Measurements from ENCODE around the gene PPP4C. TPM values are rescaled to one million over a fixed set of nuclear protein-coding genes. Genes with fewer than 3 reads are reported as not detected.

PPP4C gene
- total and polyA plus RNA-seq, 2 of the 8 experiments (the other 6 are each of a cell fraction or from before 2014, with no cell fraction given) = 148 to 298 TPM

DNA sequence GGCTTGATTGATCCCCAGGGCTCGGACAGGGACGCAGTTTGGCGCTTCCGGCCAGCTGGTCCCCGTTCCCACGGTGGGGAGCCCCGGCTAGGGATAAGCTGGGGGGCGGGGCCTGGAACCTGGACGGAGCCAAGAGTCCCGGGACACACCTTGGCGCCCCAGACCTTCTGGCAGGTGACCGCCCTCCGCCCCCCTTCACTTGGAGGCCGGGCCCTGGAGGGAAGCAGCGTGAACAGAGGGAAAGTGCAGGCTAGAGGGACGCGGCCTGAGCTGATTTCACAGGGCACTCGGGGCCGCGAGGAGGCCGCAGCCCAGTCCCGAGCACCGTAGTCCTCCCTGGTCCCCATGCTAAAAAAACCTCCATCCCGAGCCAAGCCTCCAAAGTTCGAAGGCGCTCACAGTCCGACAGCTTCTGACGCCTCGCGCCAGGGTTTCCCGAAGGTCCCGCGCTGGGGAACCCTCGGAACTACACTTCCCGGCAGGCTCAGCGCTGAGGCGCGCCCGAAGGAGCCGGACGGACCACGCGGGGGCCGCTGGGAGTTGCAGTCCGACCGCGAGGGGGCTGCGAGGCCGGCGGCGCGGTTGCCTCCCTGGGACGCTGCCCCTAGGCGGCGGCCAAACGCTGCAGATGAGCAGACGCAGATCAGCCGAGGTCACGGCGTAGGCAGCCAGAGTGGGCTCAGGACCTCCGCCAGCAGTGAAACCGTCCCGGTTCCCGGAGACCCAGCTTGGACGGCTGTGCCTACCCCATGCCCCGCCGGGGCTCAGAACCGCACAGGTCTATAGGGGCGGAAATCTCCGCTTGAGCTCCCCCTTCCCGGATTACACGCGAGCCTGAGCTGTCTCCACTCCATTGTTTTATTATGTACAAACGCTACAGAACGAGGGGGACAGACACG is 15.9 kb downstream of the PPP4C start, which contains the start of gene TBX6 (continued):
- no peak for TF ChIP-seq CTBP2 (IDR thresholded peaks at IDR 0.05; ENCODE audit: borderline replicate concordance, insufficient read depth, insufficient read length, low read length)
- no peak for TF ChIP-seq SP4 (IDR thresholded peaks at IDR 0.05; ENCODE audit: low read length)
- TF ChIP-seq HDAC6 (IDR thresholded peaks at IDR 0.05; ENCODE audit: low read depth, low read length) = no peak
- TF ChIP-seq, protein P1, sequence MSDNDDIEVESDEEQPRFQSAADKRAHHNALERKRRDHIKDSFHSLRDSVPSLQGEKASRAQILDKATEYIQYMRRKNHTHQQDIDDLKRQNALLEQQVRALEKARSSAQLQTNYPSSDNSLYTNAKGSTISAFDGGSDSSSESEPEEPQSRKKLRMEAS (IDR thresholded peaks at IDR 0.05) = no peak
- TF ChIP-seq, protein P2, sequence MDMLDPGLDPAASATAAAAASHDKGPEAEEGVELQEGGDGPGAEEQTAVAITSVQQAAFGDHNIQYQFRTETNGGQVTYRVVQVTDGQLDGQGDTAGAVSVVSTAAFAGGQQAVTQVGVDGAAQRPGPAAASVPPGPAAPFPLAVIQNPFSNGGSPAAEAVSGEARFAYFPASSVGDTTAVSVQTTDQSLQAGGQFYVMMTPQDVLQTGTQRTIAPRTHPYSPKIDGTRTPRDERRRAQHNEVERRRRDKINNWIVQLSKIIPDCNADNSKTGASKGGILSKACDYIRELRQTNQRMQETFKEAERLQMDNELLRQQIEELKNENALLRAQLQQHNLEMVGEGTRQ (IDR thresholded peaks at IDR 0.05; ENCODE audit: low read length) = no peak
- no peak for TF ChIP-seq ZNF274 (IDR thresholded peaks at IDR 0.05; ENCODE audit: borderline replicate concordance, extremely low read depth, low read length)
- TF ChIP-seq, protein P3, sequence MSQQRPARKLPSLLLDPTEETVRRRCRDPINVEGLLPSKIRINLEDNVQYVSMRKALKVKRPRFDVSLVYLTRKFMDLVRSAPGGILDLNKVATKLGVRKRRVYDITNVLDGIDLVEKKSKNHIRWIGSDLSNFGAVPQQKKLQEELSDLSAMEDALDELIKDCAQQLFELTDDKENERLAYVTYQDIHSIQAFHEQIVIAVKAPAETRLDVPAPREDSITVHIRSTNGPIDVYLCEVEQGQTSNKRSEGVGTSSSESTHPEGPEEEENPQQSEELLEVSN (IDR thresholded peaks at IDR 0.05) = peak; percentile 53; the same call in 1 of the 2 replicates
- no peak for TF ChIP-seq SP2 (IDR thresholded peaks at IDR 0.05; ENCODE audit: low read length)
